GM12891 (cell line): ENCODE measurements around the gene NOS3.

ENCODE experiments used
- PAX5 ChIP-seq: IDR thresholded peaks from 2 replicates; pipeline ENCODE4 v1.6.1; 2011; ENCODE audit warnings: low read length, moderate library complexity, mild to moderate bottlenecking; ENCODE audit not compliant: insufficient read depth, severe bottlenecking
- POLR2A ChIP-seq: IDR thresholded peaks from 2 replicates; pipeline ENCODE4 v1.6.1; 2011; ENCODE audit warnings: low read depth, low read length, control low read depth
- POLR2AphosphoS5 ChIP-seq: IDR thresholded peaks from 2 replicates; pipeline ENCODE4 v1.6.1; 2011; ENCODE audit warnings: low read depth, low read length, control low read depth
- SPI1 ChIP-seq: IDR thresholded peaks from 2 replicates; pipeline ENCODE4 v1.6.1; 2011; ENCODE audit warnings: low read depth, low read length, control low read depth
- TAF1 ChIP-seq: IDR thresholded peaks from 2 replicates; pipeline ENCODE4 v1.6.1; 2011; ENCODE audit warnings: low read depth, low read length, control low read depth

GRCh38 chr7:150999001-150999400 lies 8.2 kb downstream of the NOS3 start:
- TF ChIP-seq POLR2A (no peak), POLR2AphosphoS5 (no peak), TAF1 (no peak), SPI1 (no peak), PAX5 (no peak)
